Psoas muscle (tissue), 8 donors: ENCODE data around the gene TRPM7. TPM values are rescaled to one million over a fixed set of nuclear protein-coding genes. Genes with fewer than 3 reads are reported as not detected.

Experiments
- ATAC-seq, 4 donors: fragments of 200-7000 bp; cut with Tn5 transposase; one replicate each; pipeline ENCODE4 v1.9.1; 2020; ENCODE audit warnings: moderate library complexity in 3 of 4, mild to moderate bottlenecking in 2 of 4
- DNase-seq, 2 donors: peaks; one replicate each; pipeline ENCODE4 v3.0.0-alpha.2; 2020
- H3K27ac ChIP-seq: fragments of 200-600 bp; one replicate; pipeline ENCODE4 v1.8.0; 2022
- H3K27me3 ChIP-seq, 3 donors: fragments of 200-600 bp in 1 of 3; one replicate each; pipeline versions ENCODE4 v1.6.1 to v1.8.0; 2013 to 2022; ENCODE audit warnings: low read length in 2 of 3, mild to moderate bottlenecking in 2 of 3, moderate library complexity in 1 of 3; ENCODE audit not compliant: insufficient read depth in 3 of 3
- H3K36me3 ChIP-seq, 2 donors: fragments of 200-600 bp in 1 of 2; one replicate each; pipeline versions ENCODE4 v1.6.1 to v1.8.0; 2013 to 2022; ENCODE audit warnings: low read depth in 1 of 2, mild to moderate bottlenecking in 1 of 2, moderate library complexity in 1 of 2; ENCODE audit not compliant: insufficient read depth in 1 of 2
- H3K4me1 ChIP-seq: fragments of 200-600 bp; one replicate; pipeline ENCODE4 v1.8.0; 2022
- H3K4me3 ChIP-seq: fragments of 200-600 bp; one replicate; pipeline ENCODE4 v1.8.0; 2022; ENCODE audit warnings: mild to moderate bottlenecking
- H3K9me3 ChIP-seq: fragments of 200-600 bp; one replicate; pipeline ENCODE4 v1.8.0; 2022
- CTCF ChIP-seq: fragments of 200-600 bp; IDR thresholded peaks from one replicate; pipeline ENCODE4 v1.8.0; 2022; ENCODE audit warnings: antibody characterized with exemption
- WGBS, 3 donors: extraction: QIAGEN DNeasy Blood & Tissue Kit; methylation state at CpG; one replicate each; pipeline versions ENCODE4 v1.1.6 to v1.1.7; 2013; 5-methylcytosine and 5-hydroxymethylcytosine counted together
- intact Hi-C, 2 donors: fragments of 100-400 bp; cut with DNase I; formaldehyde crosslinking; loops; one replicate each; pipeline versions ENCODE4 v1.11.0 to v1.14.2; 2022
- polyA plus RNA-seq, 3 donors: library from polyadenylated mRNA; stranded (reverse); fragments of 200-250 nt; gene quantifications; one replicate each; pipeline ENCODE4 v1.2.3, GENCODE V29; 2013
- total RNA-seq, 4 donors: library from RNA; stranded (reverse); fragmentation: NEBNext Ultra II Directional in 2 of 4; extraction: Animal tissue kit (Norgen Biotek cat#: 25700) in 2 of 4; gene quantifications; one replicate each; pipeline versions ENCODE4 v1.2.1 to v1.2.4, GENCODE V29; 2021 to 2023
- donor health status: healthy with polysubstance abuse.
- donor health status: DM: no; HTN: no; CAD: no; lungs with moderate emphysema.
- donor health status: Bipolar disorder and iron deficiency.
- donor health status: healthy.
- donor health status: DM: yes; HTN: yes; CAD: no.
- donor health status: DM: no; HTN: no; CAD: no.
- donor health status: DM: no; HTN: no; CAD: no.
- donor health status: DM: yes; HTN: yes; CAD: no.

Gene TRPM7
- total and polyA plus RNA-seq, 7 donors = 4.2 to 11.4 (median 9.3) TPM

GRCh38 chr15:50652671-50653070 is 33.9 kb downstream of the TRPM7 start:
- intact Hi-C loops = no loop called here
- no peaks in the 10 kb centered on the region for H3K27me3 ChIP-seq
- DNase-seq (no peak), ATAC-seq (no peak)
- no peak overlapping the region for H3K27ac ChIP-seq
- 79 to 90% (median 87%) methylated on average over 3 of the region's 3 CpGs for WGBS, 3 donors
- no peak overlapping the region for H3K4me3 ChIP-seq
- no peak for TF ChIP-seq CTCF
- peaks cover 10 to 95% of the 10 kb centered on the region in 2 donors for H3K36me3 ChIP-seq
- H3K4me1 ChIP-seq = no peaks in the 10 kb centered on the region
- no peaks in the 10 kb centered on the region for H3K9me3 ChIP-seq

GRCh38 chr15:50641318-50641717 is 45.3 kb downstream of the TRPM7 start:
- ATAC-seq (no peak), DNase-seq (no peak)
- intact Hi-C loops = no loop called here
- no peak overlapping the region for H3K27ac ChIP-seq
- TF ChIP-seq CTCF = no peak
- H3K9me3 ChIP-seq = no peaks in the 10 kb centered on the region
- H3K36me3 ChIP-seq = peaks cover 3 to 88% of the 10 kb centered on the region in 2 donors
- no peak overlapping the region for H3K4me3 ChIP-seq
- no peaks in the 10 kb centered on the region for H3K27me3 ChIP-seq
- WGBS, 3 donors = 92 to 97% (median 93%) methylated on average over 2 of the region's 2 CpGs
- H3K4me1 ChIP-seq = no peaks in the 10 kb centered on the region

- H3K27ac ChIP-seq = no peak overlapping the region
- H3K27me3 ChIP-seq = no peaks in the 10 kb centered on the region
- DNase-seq (no peak), ATAC-seq (no peak)
- peaks cover 0 to 92% of the 10 kb centered on the region in 2 donors for H3K36me3 ChIP-seq
- H3K4me1 ChIP-seq = no peaks in the 10 kb centered on the region
- intact Hi-C loops = no loop called here
- no peak for TF ChIP-seq CTCF
- WGBS, 3 donors = 96 to 97% (median 96%) methylated on average over 9 of the region's 9 CpGs
- no peak overlapping the region for H3K4me3 ChIP-seq
- no peaks in the 10 kb centered on the region for H3K9me3 ChIP-seq
These were observed 50.5 kb downstream of the TRPM7 start for GRCh38 chr15:50636146-50636545.

GRCh38 chr15:50633653-50634052 is 52.9 kb downstream of the TRPM7 start:
- H3K36me3 ChIP-seq = peaks cover 0 to 96% of the 10 kb centered on the region in 2 donors
- H3K27ac ChIP-seq = no peak overlapping the region
- no peak for TF ChIP-seq CTCF
- no peak for DNase-seq
- intact Hi-C loops = no loop called here
- H3K27me3 ChIP-seq = no peaks in the 10 kb centered on the region
- no peak overlapping the region for H3K4me3 ChIP-seq
- no peaks in the 10 kb centered on the region for H3K9me3 ChIP-seq
- ATAC-seq = no peak
- H3K4me1 ChIP-seq = no peaks in the 10 kb centered on the region
- whole genome bisulfite sequencing, 3 donors = 82 to 90% (median 90%) methylated on average over 3 of the region's 3 CpGs

- no peak for DNase-seq
These were observed 58.2 kb downstream of the TRPM7 start for GRCh38 chr15:50628421-50628820.

More at GRCh38 chr15:50628421-50628820, 58.2 kb downstream of the TRPM7 start:
- Histone ChIP-seq H3K36me3 (peaks cover 0 to 100% of the 10 kb centered on the region in 2 donors), H3K9me3 (no peaks in the 10 kb centered on the region), H3K27me3 (no peaks in the 10 kb centered on the region), H3K4me3 (no peak overlapping the region), H3K4me1 (no peaks in the 10 kb centered on the region), H3K27ac (no peak overlapping the region)
- no peak for TF ChIP-seq CTCF
- 95 to 98% (median 96%) methylated on average over 5 of the region's 5 CpGs for WGBS, 3 donors
- intact Hi-C loops = no loop called here
- no peak for ATAC-seq
